Activated CD8-positive, alpha-beta memory T cell treated with anti-CD3 and anti-CD28 coated beads, Interleukin-2, amount 50 U/mL, for 4 hours (primary cell): ENCODE measurements around the gene RABEP2.
"Not testable (repeated sequence)": the region's sequence is repeated elsewhere in the genome, so short reads cannot be mapped to it uniquely, and the experiment has no call there.

Source experiments
- DNase-seq: peaks from one replicate; pipeline ENCODE4 v3.0.0-alpha.2; 2020

RABEP2 gene

GRCh38 chr16:28931801-28932225 lies 6.8 kb upstream of the RABEP2 start, which contains the start of gene CD19:
CD19 (plus strand) TSS chr16:28931971; CDS start chr16:28932001, 30 bp downstream.
- DNase-seq = no peak

GRCh38 chr16:28930652-28931051 lies 5.6 kb upstream of the RABEP2 start:
- no peak for DNase-seq

- no peak for DNase-seq
Measured at GRCh38 chr16:28930203-28930602, 5.2 kb upstream of the RABEP2 start.

- no peak for DNase-seq
Measured at GRCh38 chr16:28927815-28928214, 2.8 kb upstream of the RABEP2 start.

GRCh38 chr16:28926284-28926683 lies 1.2 kb upstream of the RABEP2 start:
- DNase-seq = not testable (repeated sequence)

- DNase-seq = peak; percentile 75
Measured at GRCh38 chr16:28925386-28926228, 569 bp upstream of the RABEP2 start.

GRCh38 chr16:28924399-28924761 lies 658 bp downstream of the RABEP2 start:
- no peak for DNase-seq

- DNase-seq = no peak
Measured at GRCh38 chr16:28923652-28924398, 1.2 kb downstream of the RABEP2 start.

GRCh38 chr16:28923231-28923587 lies 1.8 kb downstream of the RABEP2 start:
- DNase-seq = no peak

- no peak for DNase-seq
Measured at GRCh38 chr16:28918698-28919097, 6.3 kb downstream of the RABEP2 start.

- DNase-seq = no peak
Measured at GRCh38 chr16:28917095-28917494, 7.9 kb downstream of the RABEP2 start.

- DNase-seq = no peak
Measured at GRCh38 chr16:28915181-28915580, 9.9 kb downstream of the RABEP2 start.

GRCh38 chr16:28913946-28914724 lies 10.9 kb downstream of the RABEP2 start:
- no peak for DNase-seq

- no peak for DNase-seq
Measured at GRCh38 chr16:28912558-28912957, 12.5 kb downstream of the RABEP2 start.

- no peak for DNase-seq
Measured at GRCh38 chr16:28910086-28911031, 14.7 kb downstream of the RABEP2 start.

- DNase-seq = no peak
Measured at GRCh38 chr16:28905800-28906372, 19.2 kb downstream of the RABEP2 start.

GRCh38 chr16:28905229-28905754 lies 19.7 kb downstream of the RABEP2 start:
- DNase-seq = no peak

- no peak for DNase-seq
Measured at GRCh38 chr16:28904828-28905227, 20.2 kb downstream of the RABEP2 start.

GRCh38 chr16:28904363-28904762 lies 20.7 kb downstream of the RABEP2 start:
- no peak for DNase-seq

- no peak for DNase-seq
Measured at GRCh38 chr16:28903344-28904042, 21.5 kb downstream of the RABEP2 start.

- no peak for DNase-seq
Measured at GRCh38 chr16:28902909-28903308, 22.1 kb downstream of the RABEP2 start.
